NCI-H1092 treated with DMSO at 0.1 percent for 48 hours (cell line): ENCODE results near the gene HNRNPLL.
"Not testable (repeated sequence)": the region's sequence is repeated elsewhere in the genome, so short reads cannot be mapped to it uniquely, and the experiment has no call there.

ENCODE experiments used
- DNase-seq: peaks from one replicate; lab custom pipeline; 2025; lab: John Stamatoyannopoulos, UW

The HNRNPLL gene

DNA sequence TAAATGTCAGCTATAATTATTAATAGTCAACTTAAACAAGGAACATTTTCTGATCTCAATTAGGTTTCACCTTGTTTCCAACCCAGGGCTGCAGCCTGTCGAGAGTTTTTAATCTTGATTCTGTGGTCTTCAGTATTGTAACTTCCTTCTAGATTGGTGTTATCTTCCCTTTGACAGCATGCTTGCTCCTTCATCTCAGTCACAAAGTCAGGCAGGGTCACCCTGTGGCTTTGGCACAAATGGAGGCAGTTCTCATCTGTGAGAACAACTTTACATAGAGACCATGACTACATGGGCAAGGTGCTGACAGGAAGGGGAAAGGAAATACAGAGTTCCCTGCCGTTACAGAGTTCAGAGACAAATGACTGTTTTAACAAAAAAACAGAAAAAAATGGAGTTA is 50.5 kb downstream of the HNRNPLL start:
- DNase-seq, result no peak

DNA sequence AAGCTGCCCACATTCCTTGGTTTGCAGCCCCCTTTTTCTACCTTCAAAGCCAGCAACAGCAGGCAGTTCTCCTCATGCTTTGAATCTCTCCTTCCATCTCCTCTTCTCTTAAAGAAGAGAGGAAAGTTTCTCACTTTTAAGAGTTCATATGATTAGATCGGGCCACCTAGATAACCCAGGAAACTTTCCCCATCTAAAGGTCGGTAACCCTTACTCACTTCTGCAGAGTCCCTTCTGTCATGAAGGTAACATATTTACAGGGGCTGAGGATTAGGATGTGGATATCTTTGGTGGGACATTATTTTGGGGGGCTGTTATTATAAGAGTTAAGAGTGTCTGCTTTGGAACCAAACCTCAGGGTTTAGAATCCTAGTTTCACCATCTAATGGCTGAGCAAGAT is 51.0 kb downstream of the HNRNPLL start:
- no peak for DNase-seq

DNA sequence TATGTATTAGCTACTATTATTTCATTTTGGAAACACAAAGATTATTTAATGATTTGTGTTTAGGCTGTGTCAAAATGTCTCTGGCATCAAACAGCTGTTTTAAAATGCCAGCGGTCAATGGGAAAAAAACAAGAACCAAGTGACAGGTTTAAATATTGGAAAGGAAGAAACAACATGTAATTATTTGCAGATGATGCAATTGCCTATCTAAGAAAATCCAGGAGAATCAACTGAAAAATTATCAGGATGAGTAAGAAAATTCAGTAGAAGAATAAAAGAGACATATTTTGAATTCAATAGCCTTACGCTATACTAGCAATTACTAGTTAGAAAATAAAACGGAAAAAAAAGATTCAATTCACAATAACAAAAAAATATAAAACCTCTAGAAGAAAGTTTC is 51.6 kb downstream of the HNRNPLL start:
- DNase-seq, result no peak

DNA sequence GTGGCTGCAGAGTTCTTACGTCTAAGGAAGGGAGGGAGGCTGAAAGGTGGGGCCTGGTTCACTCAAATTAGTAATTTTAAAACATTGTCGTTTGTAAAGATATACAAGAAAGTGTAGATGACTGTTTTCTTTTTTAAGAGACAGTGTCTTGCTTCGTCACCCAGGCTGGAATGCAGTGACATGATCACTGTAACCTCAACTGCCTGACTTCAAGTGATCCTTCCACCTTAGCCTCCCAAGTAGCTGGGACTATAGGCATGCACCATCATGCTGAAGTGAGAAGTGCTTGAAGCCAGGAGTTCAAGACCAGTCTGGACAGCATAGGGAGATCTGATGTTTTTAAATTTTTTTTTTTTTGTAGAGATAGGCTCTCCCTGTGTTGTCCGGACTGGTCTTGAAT is 52.9 kb downstream of the HNRNPLL start:
- no peak for DNase-seq

DNA sequence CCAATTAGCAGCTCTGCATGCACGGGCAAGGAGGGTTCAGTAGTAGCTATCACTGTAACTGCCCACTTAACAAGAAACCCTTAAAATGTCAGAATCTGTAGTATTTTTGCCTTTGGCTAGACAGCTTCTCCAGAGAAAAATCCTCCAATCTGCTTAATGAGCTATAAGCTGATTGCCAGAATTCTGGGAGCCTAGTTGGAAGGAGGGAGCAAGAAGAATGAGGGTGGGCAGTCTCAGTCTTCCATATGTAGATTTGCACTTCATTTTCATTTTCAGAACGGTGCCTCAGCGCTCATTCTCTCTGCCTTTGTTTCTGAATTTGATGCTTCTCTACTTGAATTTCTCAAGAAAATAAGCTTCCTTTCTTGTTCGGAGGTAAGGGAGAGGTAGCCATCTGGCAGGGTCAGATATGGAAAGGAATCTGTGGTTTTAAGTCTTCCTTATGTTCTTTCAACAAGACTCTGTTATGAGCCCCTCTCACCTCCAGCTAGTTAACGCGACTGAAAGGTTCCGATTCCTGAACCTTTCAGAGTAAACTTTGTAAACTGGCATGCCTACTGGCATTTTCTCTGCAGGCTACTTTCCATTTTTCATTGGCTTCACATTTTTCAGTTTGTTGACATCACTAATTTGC is 53.5 kb downstream of the HNRNPLL start:
- no peak for DNase-seq

DNA sequence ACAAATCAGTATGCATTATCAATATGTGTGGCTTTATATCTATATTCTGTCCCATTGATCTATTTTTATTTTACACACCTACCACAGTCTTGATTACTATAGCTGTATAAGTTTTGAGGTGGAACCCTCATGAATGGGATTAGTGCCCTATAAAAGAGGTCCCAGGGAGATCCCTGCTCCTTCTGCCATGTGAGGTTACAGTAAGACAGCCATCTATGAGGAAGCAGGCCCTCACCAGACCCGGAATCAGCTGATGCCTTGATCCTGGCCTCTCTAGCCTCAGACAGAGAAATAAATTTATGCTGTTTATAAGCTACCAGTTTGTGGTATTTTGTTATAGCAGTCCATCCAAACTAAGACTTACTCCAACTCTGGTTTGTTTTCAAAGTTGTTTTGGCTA is 54.9 kb downstream of the HNRNPLL start:
- DNase-seq, result no peak

DNA sequence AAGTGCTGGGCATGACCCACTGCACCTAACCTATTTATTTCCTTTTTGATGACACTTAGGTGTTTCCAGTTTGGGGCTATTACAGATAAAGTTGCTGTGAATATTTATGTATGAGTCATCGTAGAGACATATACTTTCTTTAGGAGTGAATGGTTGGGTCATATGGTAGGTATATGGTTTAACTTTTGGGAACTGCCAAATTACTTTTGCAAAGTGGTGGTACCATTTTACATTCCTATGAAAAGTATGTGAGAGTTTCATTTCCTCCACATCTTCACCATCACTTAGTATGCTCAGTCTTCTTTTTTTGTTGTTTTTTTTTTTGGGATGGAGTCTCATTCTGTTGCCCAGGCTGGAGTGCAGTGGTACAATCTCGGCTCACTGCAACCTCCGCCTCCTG is 56.1 kb downstream of the HNRNPLL start:
- no peak for DNase-seq

DNA sequence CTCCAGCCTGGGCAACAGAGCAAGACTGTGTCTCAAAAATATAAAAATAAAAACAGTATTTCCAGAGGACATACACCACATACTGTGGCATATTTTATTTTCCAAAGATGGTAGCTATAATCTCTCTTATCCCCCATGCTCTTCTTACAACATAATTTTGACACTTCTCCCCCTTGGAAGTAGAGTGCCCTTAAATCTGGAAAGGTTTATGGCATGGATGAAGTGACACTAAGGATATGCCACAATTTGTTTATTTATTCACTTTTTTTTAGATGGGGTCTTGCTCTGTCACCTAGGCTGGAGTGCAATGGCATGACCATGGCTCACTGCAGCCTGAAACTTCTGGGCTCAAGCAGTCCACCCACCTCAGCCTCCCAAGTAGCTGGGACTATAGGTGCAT is 56.7 kb downstream of the HNRNPLL start:
- no peak for DNase-seq

DNA sequence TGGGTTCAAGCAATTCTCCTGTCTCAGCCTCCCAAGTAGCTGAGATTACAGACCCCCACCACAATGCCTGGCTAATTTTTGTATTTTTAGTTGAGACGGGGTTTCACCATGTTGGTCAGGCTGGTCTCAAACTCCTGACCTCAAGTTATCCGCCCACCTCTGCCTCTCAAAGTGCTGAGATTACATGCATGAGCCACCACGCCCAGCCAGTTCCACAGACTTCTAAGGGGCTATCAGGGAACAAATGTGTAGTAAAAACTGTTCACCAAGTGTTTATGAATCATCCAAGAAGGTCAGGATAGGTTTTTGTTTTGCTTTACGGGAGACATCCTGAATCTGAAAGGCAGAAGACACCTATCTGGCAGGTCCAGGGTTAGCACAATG is 60.5 kb downstream of the HNRNPLL start:
- not testable (repeated sequence) for DNase-seq

DNA sequence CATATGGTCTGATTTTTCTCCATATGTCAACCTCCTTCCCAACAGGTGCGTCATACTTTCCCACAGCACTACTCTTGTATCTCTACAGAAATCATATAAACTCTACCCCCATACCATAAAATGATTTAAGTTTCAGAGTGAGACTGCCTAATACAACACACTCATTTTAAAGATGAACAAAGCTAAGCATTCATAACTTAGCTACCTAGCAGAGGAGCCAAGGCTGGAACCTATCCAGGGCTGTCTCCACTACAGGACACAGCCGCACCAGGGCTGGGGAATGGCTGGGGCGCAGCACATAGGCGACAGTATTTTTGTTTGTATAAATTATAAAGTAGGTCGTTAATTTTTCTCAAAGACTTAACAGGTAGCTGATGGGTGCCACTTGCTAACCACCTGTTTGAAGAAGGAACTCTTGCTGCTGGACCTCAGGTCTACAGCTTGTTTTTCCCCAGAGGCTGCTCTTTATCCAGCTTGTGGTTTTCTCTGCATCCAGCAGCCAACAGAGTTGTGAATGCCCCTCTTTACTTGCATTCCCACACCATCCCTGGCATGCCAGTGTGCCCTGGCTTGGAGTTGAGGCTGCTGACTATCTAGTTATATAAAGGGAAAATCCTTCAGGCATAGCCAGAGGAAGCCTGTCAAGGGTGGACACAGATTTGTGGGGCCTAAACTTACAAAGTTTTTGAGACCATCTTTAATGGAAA is 62.0 kb downstream of the HNRNPLL start:
- no peak for DNase-seq

DNA sequence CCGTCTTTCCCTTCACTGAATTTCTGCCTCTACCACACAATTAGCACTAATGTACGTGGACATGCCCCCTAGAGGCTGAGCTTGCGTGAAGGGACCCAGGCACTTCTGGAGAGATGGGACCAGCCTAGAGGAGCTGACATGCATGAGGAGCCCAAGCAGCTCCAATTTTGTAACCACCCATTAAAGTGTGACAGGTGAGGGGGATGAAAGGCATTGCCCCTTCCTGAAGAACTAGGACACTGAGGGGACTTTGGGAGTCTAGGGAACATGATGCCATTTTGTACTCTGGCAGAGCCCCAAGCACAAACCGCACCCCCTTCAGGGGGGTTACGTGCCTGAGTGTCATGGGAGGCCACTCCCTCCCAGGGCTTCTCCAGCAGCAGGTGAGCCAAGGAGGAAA is 63.6 kb downstream of the HNRNPLL start:
- no peak for DNase-seq

DNA sequence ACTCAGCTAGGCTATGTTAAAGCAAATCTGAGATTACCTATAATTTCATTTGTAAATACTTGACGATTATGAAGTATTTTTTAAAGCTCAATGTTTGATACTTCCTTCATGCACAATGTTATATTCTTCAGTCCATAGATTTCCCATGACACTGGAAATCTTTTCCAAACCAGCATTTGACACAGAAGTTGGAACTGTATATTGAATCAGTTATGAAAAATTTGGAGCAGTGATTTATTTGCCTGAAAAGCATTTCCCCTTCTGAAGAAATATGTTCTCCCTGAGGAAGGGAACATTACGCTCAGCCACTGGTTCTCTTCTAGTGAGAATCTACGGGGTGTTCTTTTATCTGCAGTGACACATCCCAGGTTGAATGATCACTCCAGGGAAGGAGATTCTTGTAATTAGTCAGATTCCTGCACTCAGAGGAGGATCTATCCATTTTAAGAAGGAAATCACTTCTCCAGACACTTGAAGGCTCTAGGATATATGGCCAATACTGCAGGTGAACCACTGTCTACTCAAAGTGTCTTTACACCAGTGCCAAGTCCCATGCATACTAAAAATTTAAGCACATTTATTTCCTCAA is 64.7 kb downstream of the HNRNPLL start:
- no peak for DNase-seq

DNA sequence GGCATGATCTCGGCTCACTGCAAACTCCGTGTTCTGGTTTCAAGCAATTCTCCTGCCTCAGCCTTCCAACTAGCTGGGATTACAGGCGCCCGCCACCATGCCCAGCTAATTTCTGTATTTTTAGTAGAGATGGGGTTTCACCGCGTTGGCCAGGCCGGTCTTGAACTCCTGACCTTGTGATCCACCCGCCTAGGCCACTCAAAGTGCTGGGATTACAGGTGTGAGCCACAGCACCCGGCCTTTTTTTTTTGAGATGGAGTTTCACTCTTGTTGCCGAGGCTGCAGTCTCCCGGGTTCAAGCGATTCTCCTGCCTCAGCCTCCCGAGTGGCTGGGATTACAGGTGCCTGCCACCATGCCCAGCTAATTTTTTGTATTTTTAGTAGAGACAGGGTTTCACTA is 65.4 kb downstream of the HNRNPLL start:
- not testable (repeated sequence) for DNase-seq

DNA sequence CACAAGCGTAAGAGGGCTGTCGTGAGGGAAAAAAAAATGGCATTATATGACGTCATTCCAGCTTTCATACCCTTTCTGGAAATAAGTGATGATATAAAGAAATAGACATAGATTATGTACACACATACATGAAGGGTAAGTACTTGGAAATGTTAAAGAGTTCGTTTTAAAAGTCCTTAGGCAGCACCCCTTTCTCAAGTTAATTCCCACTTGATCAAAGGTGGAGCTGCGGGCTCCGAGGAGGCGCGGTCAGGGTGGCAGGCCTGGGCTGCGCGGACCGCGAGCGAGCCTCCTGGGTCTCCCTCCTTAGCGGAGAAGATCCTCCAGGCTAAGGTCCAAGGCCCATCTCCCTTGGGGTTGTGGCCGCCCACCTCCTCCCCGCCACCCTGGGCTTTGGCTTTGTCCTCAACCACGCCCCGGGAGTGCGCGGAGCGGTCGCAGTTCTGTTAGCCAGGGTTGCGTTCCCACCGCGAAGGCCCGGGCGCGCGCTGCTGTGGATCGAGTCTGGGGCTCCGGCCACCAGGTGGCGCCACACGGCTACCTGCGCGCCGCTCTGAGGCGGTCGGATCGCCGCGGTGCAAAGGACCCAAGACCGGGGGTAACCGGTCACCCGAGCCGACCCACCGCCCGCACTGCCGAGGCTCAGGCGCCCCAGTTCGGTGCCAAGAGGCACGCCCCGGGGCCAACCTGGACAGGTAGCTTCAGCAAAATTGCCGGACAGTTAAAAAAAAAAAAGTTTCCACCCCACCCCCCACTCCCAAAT is 66.8 kb downstream of the HNRNPLL start:
- peak; percentile 51 for DNase-seq

DNA sequence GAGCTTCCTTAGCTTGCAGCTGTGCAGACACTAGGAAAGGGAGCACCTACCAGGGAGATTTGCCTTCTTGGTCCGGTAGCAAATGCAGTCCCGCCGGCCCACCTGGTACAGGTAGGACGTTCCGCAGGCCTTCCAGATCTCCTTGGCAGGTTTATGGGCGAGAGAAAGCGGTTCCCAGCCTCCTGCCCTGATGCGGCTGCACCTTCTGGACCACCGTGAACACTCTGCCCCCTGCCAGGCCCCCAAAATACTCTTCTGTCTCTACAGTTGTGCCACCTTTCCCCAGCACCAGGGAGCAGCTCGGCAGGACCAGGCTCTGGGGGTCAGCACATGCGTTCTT is 67.4 kb downstream of the HNRNPLL start:
- no peak for DNase-seq

DNA sequence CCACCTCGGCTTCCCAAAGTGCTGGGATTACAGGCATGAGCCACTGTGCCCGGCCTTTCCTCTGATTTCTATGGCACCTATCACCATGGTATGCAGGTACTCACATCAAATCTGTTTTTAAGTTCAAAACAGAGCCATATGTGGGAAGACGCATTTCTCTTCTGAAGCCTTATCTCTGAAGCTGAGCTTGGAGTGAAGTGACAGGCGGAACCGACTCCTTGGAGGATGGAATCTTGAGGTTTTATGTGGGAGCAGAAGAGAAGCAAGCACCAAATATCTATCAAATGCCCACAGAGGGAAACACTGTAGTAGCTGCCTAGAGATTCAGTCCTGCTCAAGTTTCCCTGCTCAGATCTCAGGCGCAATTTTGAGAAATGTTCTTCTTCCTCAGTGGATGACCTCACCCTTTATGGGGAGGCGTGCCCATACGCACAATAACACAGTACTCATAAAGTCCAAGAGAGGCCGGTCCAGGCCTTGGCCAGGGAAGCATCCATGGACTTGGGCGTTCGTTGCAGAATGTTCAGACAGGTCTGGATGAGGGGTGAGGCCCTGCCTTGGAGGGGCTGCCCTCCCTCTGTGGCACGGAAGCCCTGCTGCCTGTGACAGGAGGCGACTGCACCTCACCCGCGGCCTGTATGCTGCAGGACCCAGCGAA is 67.9 kb downstream of the HNRNPLL start:
- DNase-seq, result no peak

DNA sequence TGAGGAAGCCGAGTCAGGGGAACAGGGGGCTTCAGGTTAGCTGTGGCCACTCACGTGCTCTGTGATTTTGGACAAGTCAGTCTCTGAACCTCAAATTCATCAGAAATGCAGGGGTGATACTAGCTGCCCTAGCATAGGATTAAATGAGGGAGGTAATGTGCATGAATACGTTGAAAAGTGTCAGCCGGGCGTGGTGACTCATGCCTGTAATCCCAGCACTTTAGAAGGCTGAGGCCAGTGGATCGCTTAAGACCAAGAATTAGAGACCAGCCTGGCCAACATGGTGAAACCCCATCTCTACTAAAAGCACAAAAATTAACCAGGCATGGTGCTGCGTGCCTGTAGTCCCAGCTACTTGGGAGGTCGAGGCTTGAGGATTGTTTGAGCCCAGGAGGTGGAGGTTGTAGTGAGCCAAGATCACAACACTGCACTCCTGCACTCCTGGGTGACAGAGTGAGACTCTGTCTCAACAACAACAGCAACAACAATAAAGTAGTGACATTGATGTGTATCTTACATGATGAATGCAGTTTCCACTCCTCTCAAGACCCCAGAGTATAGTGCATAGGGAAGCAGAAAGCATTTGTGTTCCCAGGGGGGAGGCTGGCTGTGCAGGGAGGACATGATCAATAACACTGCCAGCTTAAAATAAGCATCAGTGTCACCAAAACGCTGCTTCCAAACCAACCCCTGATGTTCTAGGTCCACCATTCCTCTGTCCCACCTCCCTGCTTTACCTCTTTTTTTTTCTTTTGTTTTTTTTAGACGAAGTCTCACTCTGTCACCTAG is 68.8 kb downstream of the HNRNPLL start:
- DNase-seq, result no peak

DNA sequence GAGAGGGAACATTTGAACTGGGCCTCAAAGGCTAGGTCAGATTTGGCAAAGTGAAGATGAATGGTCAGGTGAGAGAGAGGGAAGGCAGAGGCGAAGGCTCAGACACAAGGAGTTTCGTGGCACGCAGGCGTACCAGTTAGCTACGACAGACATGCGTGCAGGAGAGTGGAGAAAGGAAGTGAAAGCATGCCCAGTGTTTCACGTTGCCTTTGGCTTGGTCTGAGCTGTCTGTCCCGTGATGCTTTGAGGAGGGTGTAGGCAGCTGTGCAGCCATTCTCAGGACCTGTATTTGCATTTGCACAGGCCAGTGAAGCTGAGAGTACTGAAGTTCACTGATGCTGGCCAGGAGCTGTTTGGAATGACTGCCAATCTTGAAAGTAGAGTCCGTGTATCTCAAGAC is 69.5 kb downstream of the HNRNPLL start:
- no peak for DNase-seq

DNA sequence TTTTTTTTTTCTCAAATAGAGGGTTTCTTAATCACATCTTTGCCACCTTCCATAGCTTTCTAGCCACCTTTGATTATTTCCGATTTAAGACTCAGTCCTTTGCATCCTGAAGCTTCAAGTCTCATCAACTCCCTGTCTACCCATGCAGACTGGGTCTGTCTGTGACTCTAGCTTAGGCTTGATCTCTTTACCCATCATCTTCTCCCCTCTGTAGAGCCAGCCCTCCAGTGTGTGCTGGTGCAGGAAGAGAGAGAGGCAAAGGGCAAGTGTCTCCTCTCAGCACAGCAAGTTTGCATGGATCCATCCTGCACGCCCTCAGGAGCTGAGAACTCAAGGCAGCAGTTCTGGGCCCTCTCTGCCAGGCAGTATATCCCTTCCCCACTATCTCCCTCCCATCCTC is 70.4 kb downstream of the HNRNPLL start:
- no peak for DNase-seq

DNA sequence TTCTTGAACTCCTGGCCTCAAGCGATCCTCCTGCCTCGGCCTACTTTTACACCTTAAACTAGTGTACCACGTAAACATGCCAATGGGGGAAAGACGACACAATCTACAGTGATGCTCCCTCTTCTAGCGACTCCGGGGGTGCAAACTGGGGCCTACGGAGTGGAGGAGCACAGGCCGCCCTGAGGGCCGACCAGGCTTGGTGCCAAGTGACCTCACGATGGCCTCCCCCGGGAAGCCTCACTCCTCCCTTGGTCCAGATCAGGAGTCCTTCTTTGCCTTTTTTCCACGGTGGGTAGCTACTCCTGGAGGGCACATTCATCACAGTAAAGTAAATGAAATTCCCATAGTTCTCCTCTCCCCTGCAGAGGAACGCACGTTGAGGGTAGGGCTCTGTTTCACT is 73.5 kb downstream of the HNRNPLL start:
- no peak for DNase-seq

DNA sequence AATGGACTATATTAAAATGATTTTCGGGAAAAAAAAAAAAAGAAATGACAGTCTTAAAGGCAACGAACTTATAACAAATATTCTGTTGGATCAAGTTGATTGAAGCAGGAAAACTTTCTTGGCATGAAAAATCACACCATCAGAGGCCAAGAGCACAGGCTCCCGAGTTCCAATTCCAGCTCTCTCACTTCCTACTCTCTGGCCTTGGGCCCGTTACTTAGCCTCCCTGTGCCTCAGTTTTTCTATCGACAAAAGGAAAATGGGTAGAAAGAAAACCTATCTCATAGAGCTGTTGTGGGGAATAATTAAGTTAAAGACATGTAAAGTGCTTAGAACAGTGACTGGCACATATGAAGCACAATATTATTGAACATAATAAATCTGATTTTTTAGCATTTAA is 74.2 kb downstream of the HNRNPLL start:
- no peak for DNase-seq

DNA sequence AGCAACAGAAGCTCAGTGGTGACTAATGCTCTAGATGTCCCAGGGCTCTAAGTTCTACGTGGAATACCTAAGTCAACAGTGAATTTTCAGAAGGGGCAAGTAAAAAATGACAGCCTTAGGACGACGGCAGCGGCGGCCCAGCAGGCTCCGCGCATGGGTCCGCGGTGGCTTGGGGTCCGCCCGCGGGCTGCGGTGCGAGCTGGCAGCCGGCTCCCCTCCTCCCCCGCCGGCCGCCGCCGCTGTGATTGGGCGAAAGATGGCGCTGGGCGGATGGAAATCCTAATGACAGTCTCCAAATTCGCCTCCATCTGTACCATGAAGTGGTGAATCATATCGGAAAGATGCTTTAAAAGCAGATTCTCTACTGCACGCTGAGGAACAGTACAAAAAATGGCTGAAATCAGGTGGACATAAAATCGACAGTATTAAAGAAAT is 74.7 kb downstream of the HNRNPLL start:
- DNase-seq, result peak; percentile 56
